Sigmoid colon (tissue), 7 donors: ENCODE data around the gene PTPRO. TPM values are rescaled to one million over a fixed set of nuclear protein-coding genes. Genes with fewer than 3 reads are reported as not detected.

Source experiments
- DNase-seq: peaks from one replicate; pipeline ENCODE4 v3.0.0-alpha.2; 2019
- H3K27ac ChIP-seq, 4 donors: fragments of 200-600 bp; sonication (generic); one replicate each; pipeline ENCODE4 v1.5.1; 2016 to 2019; ENCODE audit warnings: mild to moderate bottlenecking in 1 of 4
- H3K27me3 ChIP-seq, 3 donors: fragments of 200-600 bp; sonication (generic); one replicate each; pipeline ENCODE4 v1.5.1; 2019; ENCODE audit warnings: mild to moderate bottlenecking in 1 of 3
- H3K36me3 ChIP-seq, 4 donors: fragments of 200-600 bp; sonication (generic); one replicate each; pipeline ENCODE4 v1.5.1; 2016 to 2019
- H3K4me1 ChIP-seq, 4 donors: fragments of 200-600 bp; sonication (generic); one replicate each; pipeline ENCODE4 v1.5.1; 2017 to 2019
- H3K4me3 ChIP-seq, 4 donors: fragments of 200-600 bp; sonication (generic); one replicate each; pipeline ENCODE4 v1.5.1; 2017 to 2019; ENCODE audit warnings: mild to moderate bottlenecking in 2 of 4, moderate library complexity in 1 of 4
- H3K9me3 ChIP-seq, 4 donors: fragments of 200-600 bp in 3 of 4; sonication (generic) in 3 of 4; one replicate each; pipeline versions ENCODE4 v1.5.1 to v1.6.1; 2013 to 2019
- CTCF ChIP-seq, 4 experiments: fragments of 450-650 bp in 3 of 4; fragments of 200-600 bp in 1 of 4; IDR thresholded peaks; one replicate each; pipeline ENCODE4 v1.5.1; 2016 to 2019; ENCODE audit warnings: antibody characterized with exemption in 4 of 4, mild to moderate bottlenecking in 3 of 4, moderate library complexity in 2 of 4
- EP300 ChIP-seq, 4 donors: sonication (generic); formaldehyde crosslinking; IDR thresholded peaks; one replicate each; pipeline ENCODE4 v1.6.1; 2017; ENCODE audit warnings: antibody characterized with exemption in 4 of 4
- POLR2A ChIP-seq, 2 donors: fragments of 450-650 bp; IDR thresholded peaks; one replicate each; pipeline ENCODE4 v1.6.1; 2016; ENCODE audit warnings: antibody characterized with exemption in 2 of 2, mild to moderate bottlenecking in 2 of 2, moderate library complexity in 2 of 2
- POLR2AphosphoS5 ChIP-seq, 4 donors: sonication (generic); formaldehyde crosslinking; IDR thresholded peaks; one replicate each; pipeline ENCODE4 v1.6.1; 2017; ENCODE audit warnings: antibody characterized with exemption in 4 of 4
- WGBS, 2 donors: extraction: QIAGEN DNeasy Blood & Tissue Kit; methylation state at CpG; one replicate each; pipeline ENCODE4 v1.1.7; 2013; 5-methylcytosine and 5-hydroxymethylcytosine counted together
- intact Hi-C: fragments of 100-400 bp; cut with DNase I; formaldehyde crosslinking; loops from one replicate; pipeline ENCODE4 v1.15.1; 2023
- polyA plus RNA-seq, 3 donors: library from polyadenylated mRNA; stranded (reverse); fragments of 200-250 nt; gene quantifications; one replicate each; pipeline ENCODE4 v1.2.3, GENCODE V29; 2013
- total RNA-seq, 4 donors: library from RNA; depleted of rRNA; stranded (reverse); fragments of >200 nt; gene quantifications; one replicate each; pipeline ENCODE4 v1.1.0, GENCODE V29; 2016
- donor health status: healthy with polysubstance abuse.
- donor health status: Bipolar disorder and iron deficiency.
- donor health status: healthy.

Gene PTPRO
- total and polyA plus RNA-seq, 7 donors, result 0.99 to 8.5 (median 1.9) TPM

DNA sequence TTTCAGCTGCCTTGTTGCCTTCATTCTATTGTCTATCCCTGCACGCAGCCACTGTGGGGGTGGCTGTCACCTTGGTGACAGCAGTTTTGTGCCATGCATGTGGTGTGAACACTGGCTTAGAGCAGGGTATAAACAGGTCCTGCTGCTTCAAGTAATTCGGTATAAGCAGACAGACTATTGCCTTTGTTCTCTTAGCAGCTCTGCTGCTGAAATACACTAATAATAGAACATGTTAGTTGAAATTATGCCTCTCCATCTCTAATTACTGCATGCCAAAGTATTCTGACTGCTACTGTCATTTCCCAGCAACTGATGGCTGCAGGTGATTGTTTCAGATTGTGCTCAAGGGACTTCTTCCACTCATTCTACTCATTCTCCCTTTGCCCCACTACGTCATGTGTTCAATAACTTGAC, 34.6 kb downstream of the PTPRO start:
- Histone ChIP-seq H3K36me3 (no peaks in the 10 kb centered on the region), H3K4me1 (no peaks in the 10 kb centered on the region), H3K27ac (no peak overlapping the region), H3K27me3 (no peaks in the 10 kb centered on the region), H3K9me3 (no peaks in the 10 kb centered on the region), H3K4me3 (no peak overlapping the region)
- TF ChIP-seq CTCF (IDR thresholded peaks at IDR 0.05), result no peak
- TF ChIP-seq POLR2A (IDR thresholded peaks at IDR 0.05), result no peak
- no peak for TF ChIP-seq EP300 (IDR thresholded peaks at IDR 0.05)
- TF ChIP-seq POLR2AphosphoS5 (IDR thresholded peaks at IDR 0.05), result no peak
- 74 to 79% methylated on average over 3 of the region's 3 CpGs for WGBS, 2 donors
- DNase-seq, result no peak
- intact Hi-C loops, result no loop called here

DNA sequence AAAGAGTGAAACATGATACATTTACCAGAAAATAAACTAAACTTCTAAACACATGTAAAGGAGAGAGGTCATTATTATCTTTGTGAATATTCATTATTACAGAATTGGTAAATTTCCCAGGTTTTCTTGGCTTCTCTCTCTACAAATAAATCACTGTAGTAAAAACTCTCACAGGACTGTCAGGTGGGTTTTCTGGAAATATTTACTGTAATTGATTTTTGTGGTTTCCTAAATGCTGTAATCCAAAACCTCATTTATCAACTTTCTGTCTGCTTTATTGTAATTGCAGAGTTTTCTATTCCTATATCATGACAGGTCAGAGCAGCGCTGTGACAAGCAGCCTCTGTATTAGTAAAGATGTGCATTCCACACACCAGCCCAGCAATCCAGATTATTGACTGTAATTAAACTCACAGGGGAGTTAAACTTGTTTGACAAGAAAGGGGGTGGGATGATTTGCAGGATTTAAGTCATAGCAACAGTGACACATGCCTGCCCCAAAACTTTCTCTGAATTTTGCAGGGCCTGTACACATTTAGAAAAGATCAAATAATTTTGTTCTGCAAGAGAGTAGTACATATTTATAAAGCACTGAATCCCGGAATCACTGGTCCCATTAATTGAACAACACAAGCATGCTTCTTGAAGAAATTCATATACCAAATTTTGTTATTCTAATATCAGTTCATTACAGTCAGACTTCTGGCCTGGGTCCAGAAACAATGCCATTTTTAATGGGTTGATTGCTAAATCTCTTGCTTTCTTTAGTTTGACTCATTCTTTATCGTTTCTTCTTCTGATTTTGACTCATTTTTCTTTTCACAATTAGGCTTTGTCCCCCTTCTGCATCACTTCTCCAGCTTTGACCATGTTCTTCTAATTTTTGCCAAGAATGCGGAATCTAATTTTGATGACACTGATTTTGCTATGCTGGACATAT, 42.2 kb downstream of the PTPRO start:
- Histone ChIP-seq H3K9me3 (no peaks in the 10 kb centered on the region), H3K4me3 (no peak overlapping the region), H3K27me3 (no peaks in the 10 kb centered on the region), H3K4me1 (no peaks in the 10 kb centered on the region), H3K36me3 (no peaks in the 10 kb centered on the region), H3K27ac (no peak overlapping the region)
- intact Hi-C loops, result no loop called here
- no peak for DNase-seq
- no peak for TF ChIP-seq POLR2AphosphoS5 (IDR thresholded peaks at IDR 0.05)
- no peak for TF ChIP-seq CTCF (IDR thresholded peaks at IDR 0.05)
- WGBS, 2 donors, result 56 to 65% methylated on average over 4 of the region's 4 CpGs

GRCh38 chr12:15368812-15369211, 46.5 kb downstream of the PTPRO start:
- no peak overlapping the region for H3K4me3 ChIP-seq
- no peaks in the 10 kb centered on the region for H3K27me3 ChIP-seq
- 76 to 78% methylated on average over 4 of the region's 4 CpGs for WGBS, 2 donors
- DNase-seq, result no peak
- intact Hi-C loops, result no loop called here
- H3K9me3 ChIP-seq, result no peaks in the 10 kb centered on the region
- H3K4me1 ChIP-seq, result no peaks in the 10 kb centered on the region
- TF ChIP-seq POLR2A (IDR thresholded peaks at IDR 0.05) (no peak), EP300 (IDR thresholded peaks at IDR 0.05) (no peak)
- H3K27ac ChIP-seq, result no peak overlapping the region
- H3K36me3 ChIP-seq, result no peaks in the 10 kb centered on the region

DNA sequence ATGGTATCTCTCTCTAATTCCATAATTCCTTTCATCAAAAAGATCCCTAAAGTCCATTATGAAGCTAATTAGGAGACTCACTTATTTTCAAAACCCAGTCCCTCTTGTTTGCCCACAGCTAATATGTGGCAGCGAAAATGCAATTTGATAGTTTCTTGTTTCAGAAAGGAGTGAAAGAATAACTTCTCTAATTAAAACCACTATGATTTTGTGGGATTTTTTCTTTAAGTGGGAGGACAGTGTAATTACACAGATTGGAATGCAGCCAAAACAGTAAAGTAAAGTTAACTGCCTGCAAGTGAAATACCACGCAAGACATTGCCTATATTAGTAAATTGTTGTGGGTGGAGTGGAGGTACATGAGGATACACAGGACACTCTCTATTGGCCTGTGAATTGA, 50.0 kb downstream of the PTPRO start:
- H3K36me3 ChIP-seq, result no peaks in the 10 kb centered on the region
- DNase-seq, result no peak
- no peaks in the 10 kb centered on the region for H3K27me3 ChIP-seq
- TF ChIP-seq POLR2A (IDR thresholded peaks at IDR 0.05) (no peak), POLR2AphosphoS5 (IDR thresholded peaks at IDR 0.05) (no peak)
- intact Hi-C loops, result no loop called here
- no peak overlapping the region for H3K4me3 ChIP-seq
- no peaks in the 10 kb centered on the region for H3K4me1 ChIP-seq
- 54 to 73% methylated on average over 2 of the region's 2 CpGs for WGBS, 2 donors
- H3K9me3 ChIP-seq, result peaks cover 0 to 6% (median 2%) of the 10 kb centered on the region in 4 donors
- H3K27ac ChIP-seq, result no peak overlapping the region

- intact Hi-C loops, result no loop called here
- WGBS, 2 donors, result 40 to 57% methylated on average over 1 of the region's 1 CpG
- Histone ChIP-seq H3K9me3 (no peaks in the 10 kb centered on the region), H3K36me3 (no peaks in the 10 kb centered on the region), H3K4me3 (no peak overlapping the region), H3K27ac (no peak overlapping the region), H3K27me3 (no peaks in the 10 kb centered on the region), H3K4me1 (no peaks in the 10 kb centered on the region)
- TF ChIP-seq POLR2A (IDR thresholded peaks at IDR 0.05), result no peak
- TF ChIP-seq POLR2AphosphoS5 (IDR thresholded peaks at IDR 0.05), result no peak
- TF ChIP-seq CTCF (IDR thresholded peaks at IDR 0.05), result no peak
- TF ChIP-seq EP300 (IDR thresholded peaks at IDR 0.05), result no peak
- DNase-seq, result no peak
These were observed 65.5 kb downstream of the PTPRO start for GRCh38 chr12:15387772-15388171.
